ENCODE data around the gene ZNF225.
"Not testable (repeated sequence)": the region's sequence is repeated elsewhere in the genome, so short reads cannot be mapped to it uniquely, and the experiment has no call there.

Gene ZNF225

DNA sequence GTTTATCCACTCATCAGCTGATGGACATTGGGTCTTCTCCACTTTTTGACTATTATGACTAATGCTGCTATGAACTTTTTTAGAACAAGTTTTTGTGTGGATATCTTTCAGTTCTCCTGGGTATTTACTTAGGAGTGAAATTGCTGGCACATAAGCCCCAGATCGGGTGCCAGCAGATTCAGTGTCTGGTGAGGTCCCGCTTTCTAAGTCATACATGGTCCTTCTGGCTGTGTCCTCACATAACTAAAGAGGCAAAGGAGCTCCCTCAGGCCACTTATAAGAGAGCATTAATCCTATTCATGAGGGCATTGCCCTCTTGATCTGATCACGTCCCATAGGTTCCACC, 51.1 kb downstream of the ZNF225 start:
- DNase-seq, result no peak

- DNase-seq, result peak; percentile 88 to 90
These were observed 51.7 kb downstream of the ZNF225 start, which contains the start of gene ZNF226 for GRCh38 chr19:44164673-44165512. Gene ZNF226, plus strand, starts transcription at chr19:44165100. Its CDS starts 4,981 bp downstream, at chr19:44170081.

GRCh38 chr19:44170660-44171059, 57.5 kb downstream of the ZNF225 start:
- not testable (repeated sequence) for DNase-seq

- no peak for DNase-seq
These were observed 63.4 kb downstream of the ZNF225 start for GRCh38 chr19:44176590-44176989.

- DNase-seq, result no peak
These were observed 67.8 kb downstream of the ZNF225 start for GRCh38 chr19:44180968-44181367.

- DNase-seq, result no peak
These were observed 68.9 kb downstream of the ZNF225 start for GRCh38 chr19:44182145-44182544.

All from CD4-positive, alpha-beta T cell treated with Interferon alpha-2 for 1 hour (primary cell).